DND-41 (cell line): ENCODE results near the gene SNX2.

Experiments used
- ATAC-seq: fragments of 200-7000 bp; cut with Tn5 transposase; 3 replicates; pipeline ENCODE4 v1.9.1; 2021; ENCODE audit warnings: low read depth; ENCODE audit not compliant: insufficient read depth
- DNase-seq: peaks from one replicate; pipeline ENCODE4 v3.0.0-alpha.2; 2020
- H2AFZ ChIP-seq: 2 replicates; pipeline ENCODE4 v1.6.0; 2012; ENCODE audit warnings: low read depth, low read length
- H3K27ac ChIP-seq: 2 replicates; pipeline ENCODE4 v1.5.1; 2012; ENCODE audit warnings: low read length, inconsistent platforms
- H3K27me3 ChIP-seq: fragments of 200-600 bp; sonication (generic); 2 replicates; pipeline ENCODE4 v1.6.0; 2012; ENCODE audit warnings: low read length, mild to moderate bottlenecking, inconsistent platforms; ENCODE audit not compliant: insufficient read depth, poor library complexity
- H3K36me3 ChIP-seq: 2 replicates; pipeline ENCODE4 v1.5.1; 2012; ENCODE audit warnings: low read length, inconsistent platforms; ENCODE audit not compliant: insufficient read depth
- H3K4me1 ChIP-seq: 2 replicates; pipeline ENCODE4 v1.5.1; 2012; ENCODE audit warnings: mild to moderate bottlenecking, low read length; ENCODE audit not compliant: insufficient read depth
- H3K4me2 ChIP-seq: 2 replicates; pipeline ENCODE4 v1.6.0; 2012; ENCODE audit warnings: mild to moderate bottlenecking, moderate library complexity, low read length, inconsistent platforms; ENCODE audit not compliant: insufficient read depth
- H3K4me3 ChIP-seq, 2 experiments: fragments of 200-600 bp in 1 of 2; shearing (Covaris generic) in 1 of 2; 2 replicates each; pipeline ENCODE4 v1.5.1; 2012 to 2016; ENCODE audit warnings: inconsistent platforms in 2 of 2, low read length in 2 of 2, mild to moderate bottlenecking in 2 of 2, low read depth in 1 of 2, moderate library complexity in 1 of 2
- H3K79me2 ChIP-seq: 2 replicates; pipeline ENCODE4 v1.6.0; 2012; ENCODE audit warnings: low read length, inconsistent platforms; ENCODE audit not compliant: insufficient read depth
- H3K9ac ChIP-seq: 2 replicates; pipeline ENCODE4 v1.6.0; 2012; ENCODE audit warnings: low read depth, mild to moderate bottlenecking, inconsistent platforms, low read length, moderate library complexity
- H3K9me3 ChIP-seq: 2 replicates; pipeline ENCODE4 v1.5.1; 2012; ENCODE audit warnings: low read length, moderate library complexity, mild to moderate bottlenecking, inconsistent platforms; ENCODE audit not compliant: insufficient read depth, severe bottlenecking
- H4K20me1 ChIP-seq: 2 replicates; pipeline ENCODE4 v1.6.0; 2012; ENCODE audit warnings: low read length; ENCODE audit not compliant: insufficient read depth
- EZH2 ChIP-seq: IDR thresholded peaks from 3 replicates; pipeline ENCODE4 v1.6.1; 2012; ENCODE audit warnings: borderline replicate concordance, low read depth, mild to moderate bottlenecking, moderate library complexity, low read length, inconsistent platforms; ENCODE audit not compliant: severe bottlenecking
- TF ChIP-seq, protein P1 (sequence below): IDR thresholded peaks from 2 replicates; pipeline ENCODE4 v1.5.1; 2012; ENCODE audit warnings: borderline replicate concordance, low read length, moderate library complexity, mild to moderate bottlenecking; ENCODE audit not compliant: poor library complexity, severe bottlenecking; ENCODE audit errors: extremely low read depth

Gene SNX2

DNA sequence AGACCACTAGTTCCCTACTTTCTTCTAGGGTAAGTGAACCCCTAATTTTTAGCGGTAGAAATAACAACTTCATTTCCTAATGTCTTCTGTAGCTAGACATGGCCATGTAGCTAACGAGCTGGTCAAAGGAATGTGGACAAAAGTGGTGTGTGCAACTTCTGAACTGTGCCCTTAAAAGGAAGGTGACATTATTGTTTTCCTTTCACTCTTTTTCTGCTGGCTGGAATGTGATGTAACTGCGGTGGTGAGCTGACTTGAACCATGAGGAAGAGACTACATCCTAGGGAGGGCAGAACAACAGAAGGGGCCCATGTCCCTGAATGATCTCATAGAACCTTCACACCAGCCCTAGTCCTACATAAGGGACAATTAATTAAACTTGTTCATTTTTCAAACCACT is 1.3 kb upstream of the SNX2 start:
- Histone ChIP-seq H3K36me3 (peaks cover 5% of the 10 kb centered on the region; the same call in 1 of the 2 replicates), H3K4me2 (no peak overlapping the region), H3K27me3 (peaks cover 8% of the 10 kb centered on the region), H4K20me1 (peaks cover 7% of the 10 kb centered on the region), H2AFZ (no peak overlapping the region), H3K4me3 (no peak overlapping the region), H3K79me2 (peaks cover 37% of the 10 kb centered on the region), H3K27ac (no peak overlapping the region), H3K9me3 (no peaks in the 10 kb centered on the region), H3K4me1 (peaks cover 34% of the 10 kb centered on the region), H3K9ac (no peak overlapping the region)
- no peak for TF ChIP-seq EZH2
- TF ChIP-seq, protein P1, sequence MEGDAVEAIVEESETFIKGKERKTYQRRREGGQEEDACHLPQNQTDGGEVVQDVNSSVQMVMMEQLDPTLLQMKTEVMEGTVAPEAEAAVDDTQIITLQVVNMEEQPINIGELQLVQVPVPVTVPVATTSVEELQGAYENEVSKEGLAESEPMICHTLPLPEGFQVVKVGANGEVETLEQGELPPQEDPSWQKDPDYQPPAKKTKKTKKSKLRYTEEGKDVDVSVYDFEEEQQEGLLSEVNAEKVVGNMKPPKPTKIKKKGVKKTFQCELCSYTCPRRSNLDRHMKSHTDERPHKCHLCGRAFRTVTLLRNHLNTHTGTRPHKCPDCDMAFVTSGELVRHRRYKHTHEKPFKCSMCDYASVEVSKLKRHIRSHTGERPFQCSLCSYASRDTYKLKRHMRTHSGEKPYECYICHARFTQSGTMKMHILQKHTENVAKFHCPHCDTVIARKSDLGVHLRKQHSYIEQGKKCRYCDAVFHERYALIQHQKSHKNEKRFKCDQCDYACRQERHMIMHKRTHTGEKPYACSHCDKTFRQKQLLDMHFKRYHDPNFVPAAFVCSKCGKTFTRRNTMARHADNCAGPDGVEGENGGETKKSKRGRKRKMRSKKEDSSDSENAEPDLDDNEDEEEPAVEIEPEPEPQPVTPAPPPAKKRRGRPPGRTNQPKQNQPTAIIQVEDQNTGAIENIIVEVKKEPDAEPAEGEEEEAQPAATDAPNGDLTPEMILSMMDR = no peak
- ATAC-seq (no peak), DNase-seq (no peak)

- peaks cover 46% of the 10 kb centered on the region for H3K79me2 ChIP-seq
- DNase-seq = no peak
- H4K20me1 ChIP-seq = peaks cover 9% of the 10 kb centered on the region
- peak overlapping the region; percentile 96 for H3K4me2 ChIP-seq
- TF ChIP-seq, protein P1 = no peak
- no peak for TF ChIP-seq EZH2
- ATAC-seq = peak; percentile 49
- peak overlapping the region; percentile 96 for H2AFZ ChIP-seq
- H3K27me3 ChIP-seq = peaks cover 8% of the 10 kb centered on the region
- peaks cover 34% of the 10 kb centered on the region for H3K4me1 ChIP-seq
- H3K9ac ChIP-seq = peak overlapping the region; percentile 96
- H3K27ac ChIP-seq = peak overlapping the region; percentile 46; the same call in 1 of the 2 replicates
- peak overlapping the region; percentile 30 to 100; a peak in 3 of 4 replicates for H3K4me3 ChIP-seq
- peaks cover 5% of the 10 kb centered on the region for H3K36me3 ChIP-seq
- no peaks in the 10 kb centered on the region for H3K9me3 ChIP-seq
Observed at GRCh38 chr5:122774519-122774860, 390 bp upstream of the SNX2 start.

GRCh38 chr5:122775550-122776542 is 966 bp downstream of the SNX2 start:
- Histone ChIP-seq H3K9me3 (no peaks in the 10 kb centered on the region), H2AFZ (peak overlapping the region; percentile 99), H3K4me2 (peak overlapping the region; percentile 96), H3K9ac (peak overlapping the region; percentile 96), H3K27ac (peak overlapping the region; percentile 88), H3K79me2 (peaks cover 59% of the 10 kb centered on the region), H3K4me3 (peak overlapping the region; percentile 98 to 100), H3K36me3 (peaks cover 5% of the 10 kb centered on the region), H4K20me1 (peaks cover 9% of the 10 kb centered on the region), H3K4me1 (peaks cover 34% of the 10 kb centered on the region), H3K27me3 (peaks cover under 1% of the 10 kb centered on the region)
- DNase-seq = no peak
- ATAC-seq = peak; percentile 40
- no peak for TF ChIP-seq EZH2
- TF ChIP-seq, protein P1 = no peak
